SJCRH30 (cell line): ENCODE measurements around the gene GADD45A. TPM values are rescaled to one million over a fixed set of nuclear protein-coding genes. Genes with fewer than 3 reads are reported as not detected.

Experiments used
- DNase-seq, 2 experiments: peaks; one replicate each; pipeline ENCODE4 v3.0.0-alpha.2; 2015 to 2020
- H3K27ac ChIP-seq: fragments of 250-450 bp; sonication (Bioruptor Pico); 2 replicates; pipeline ENCODE4 v1.5.1; 2020; ENCODE audit warnings: mild to moderate bottlenecking, moderate library complexity
- H3K27me3 ChIP-seq: fragments of 250-450 bp; sonication (Bioruptor Pico); 2 replicates; pipeline ENCODE4 v1.5.1; 2020; ENCODE audit warnings: mild to moderate bottlenecking, moderate library complexity
- H3K36me3 ChIP-seq: fragments of 250-450 bp; sonication (Bioruptor Pico); 2 replicates; pipeline ENCODE4 v1.5.1; 2020; ENCODE audit warnings: mild to moderate bottlenecking, moderate library complexity
- H3K4me1 ChIP-seq: fragments of 250-450 bp; sonication (Bioruptor Pico); 2 replicates; pipeline ENCODE4 v1.5.1; 2020; ENCODE audit warnings: mild to moderate bottlenecking, moderate library complexity
- H3K4me3 ChIP-seq: fragments of 250-450 bp; sonication (Bioruptor Pico); 2 replicates; pipeline ENCODE4 v1.5.1; 2020; ENCODE audit warnings: mild to moderate bottlenecking, moderate library complexity
- H3K9me3 ChIP-seq: fragments of 250-450 bp; sonication (Bioruptor Pico); replicated peaks from 2 replicates; pipeline ENCODE4 v1.5.1; 2020; ENCODE audit warnings: mild to moderate bottlenecking, moderate library complexity
- total RNA-seq: library from RNA; depleted of rRNA; stranded (reverse); fragments of >200 nt; shearing (Covaris generic); gene quantifications from 2 replicates; pipeline ENCODE4 v1.2.3, GENCODE V29; 2014

Gene GADD45A
- total RNA-seq, 1 experiment from 2014 or later = 126 TPM

DNA sequence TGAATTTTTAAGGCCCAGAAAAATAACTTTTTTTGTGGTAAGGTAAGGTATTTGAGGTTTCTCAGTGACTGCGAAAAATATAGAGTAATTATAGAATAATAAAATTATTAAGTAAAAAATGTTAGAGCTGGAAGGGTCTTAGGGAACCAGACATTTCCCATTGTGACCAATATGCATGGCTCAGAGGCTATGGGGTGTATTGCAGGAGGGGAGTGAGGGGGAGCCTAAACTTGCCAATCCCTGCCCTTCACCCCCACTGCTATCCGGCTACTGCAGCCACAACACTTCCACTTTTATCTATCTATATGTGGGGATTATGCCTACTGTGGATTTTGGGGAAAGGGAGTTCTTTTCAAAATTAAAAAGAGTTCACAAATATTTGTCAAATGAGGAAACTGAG lies 7.6 kb upstream of the GADD45A start:
- no peaks in the 10 kb centered on the region for H3K9me3 ChIP-seq
- DNase-seq = no peak
- no peak overlapping the region for H3K4me3 ChIP-seq
- no peaks in the 10 kb centered on the region for H3K27me3 ChIP-seq
- H3K4me1 ChIP-seq = peaks cover 36% of the 10 kb centered on the region
- no peaks in the 10 kb centered on the region for H3K36me3 ChIP-seq
- H3K27ac ChIP-seq = no peak overlapping the region

DNA sequence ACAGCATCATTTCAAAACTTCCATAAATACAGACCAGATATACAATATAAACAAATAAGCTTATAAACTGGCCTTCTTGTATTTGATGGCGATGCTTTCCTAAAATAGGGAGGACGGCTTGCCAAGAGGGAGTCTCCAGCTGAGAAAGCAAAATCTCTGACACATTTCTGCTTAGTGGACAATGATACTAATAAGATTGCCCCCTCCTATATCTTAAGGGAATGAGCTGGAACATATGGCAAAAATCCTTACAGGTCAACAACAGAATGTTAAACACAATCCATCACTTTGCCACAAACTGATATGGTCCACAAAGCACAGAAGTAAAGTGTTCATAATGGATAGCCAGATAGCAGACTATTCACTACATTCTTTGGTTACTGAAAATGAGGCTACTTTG lies 7.1 kb upstream of the GADD45A start:
- H3K4me3 ChIP-seq = no peak overlapping the region
- no peaks in the 10 kb centered on the region for H3K36me3 ChIP-seq
- H3K27ac ChIP-seq = no peak overlapping the region
- no peaks in the 10 kb centered on the region for H3K9me3 ChIP-seq
- H3K4me1 ChIP-seq = peaks cover 41% of the 10 kb centered on the region
- no peak for DNase-seq
- H3K27me3 ChIP-seq = no peaks in the 10 kb centered on the region

DNA sequence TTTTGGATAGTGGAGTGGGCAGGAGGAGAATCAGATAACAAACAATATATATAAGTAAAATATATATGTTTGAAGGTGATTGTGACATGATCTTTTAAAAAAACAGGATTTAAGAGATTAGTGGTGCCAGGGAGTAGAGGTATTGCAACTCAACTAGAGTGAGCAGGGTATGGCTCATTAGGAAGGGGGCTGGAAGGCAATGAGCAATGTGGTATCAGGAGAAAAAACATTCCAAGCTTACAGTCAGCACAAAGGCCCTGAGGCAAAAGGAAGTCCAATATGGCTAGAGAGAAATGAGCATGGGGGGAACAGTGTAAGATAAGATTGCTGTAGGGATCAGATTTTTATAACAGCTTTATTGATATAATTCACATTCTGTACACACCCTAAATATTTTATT lies 5.3 kb upstream of the GADD45A start:
- Histone ChIP-seq H3K36me3 (no peaks in the 10 kb centered on the region), H3K4me3 (no peak overlapping the region), H3K27ac (no peak overlapping the region), H3K27me3 (no peaks in the 10 kb centered on the region), H3K4me1 (peaks cover 45% of the 10 kb centered on the region), H3K9me3 (no peaks in the 10 kb centered on the region)
- peak in 1 of 2 experiments; percentile 45 for DNase-seq

DNA sequence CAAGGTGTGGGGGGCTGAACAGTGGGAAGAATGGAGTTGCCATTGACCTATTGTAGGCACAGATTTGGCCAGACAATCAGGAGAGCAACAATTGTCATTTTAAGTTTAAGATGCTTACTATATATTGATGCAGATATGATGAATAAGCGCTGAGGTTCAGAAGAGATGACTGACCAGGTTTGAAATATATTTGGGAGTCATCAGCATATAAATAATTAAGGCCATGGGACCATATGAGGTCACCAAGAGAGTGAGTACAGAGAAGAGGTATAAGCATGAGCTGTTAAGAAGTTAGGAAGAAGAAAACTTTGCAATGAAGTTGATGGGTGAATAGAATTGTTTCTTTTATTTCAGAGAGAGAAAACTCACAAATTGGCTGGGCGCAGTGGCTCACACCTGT lies 4.5 kb upstream of the GADD45A start:
- Histone ChIP-seq H3K9me3 (no peaks in the 10 kb centered on the region), H3K36me3 (no peaks in the 10 kb centered on the region), H3K4me1 (peaks cover 37% of the 10 kb centered on the region), H3K27me3 (no peaks in the 10 kb centered on the region), H3K4me3 (no peak overlapping the region), H3K27ac (no peak overlapping the region)
- DNase-seq = no peak

DNA sequence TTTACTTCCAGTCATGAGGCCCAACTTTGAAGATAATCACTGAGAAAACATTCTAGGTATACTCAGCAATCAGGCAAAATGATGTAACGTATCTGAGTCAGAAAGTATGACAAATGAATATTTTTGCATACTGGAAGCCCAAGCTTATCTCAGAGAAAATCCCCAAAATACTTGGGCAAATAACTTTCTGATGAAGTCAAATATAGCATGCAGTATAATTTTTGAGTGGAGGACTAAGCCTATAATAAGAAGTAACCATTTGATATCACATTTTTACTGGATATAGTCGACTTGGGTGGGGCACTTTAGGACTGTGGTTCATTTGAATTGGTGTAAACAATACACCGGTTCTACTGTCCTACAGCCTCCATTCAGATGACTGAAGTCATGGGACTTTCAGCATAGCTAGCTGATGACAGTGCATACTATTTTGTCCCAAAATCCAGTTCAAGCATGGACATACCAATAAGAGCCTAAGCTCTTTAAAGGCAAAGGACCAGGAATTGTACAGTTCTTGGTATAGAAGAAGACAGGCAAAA lies 2.3 kb upstream of the GADD45A start:
- no peak for DNase-seq

DNA sequence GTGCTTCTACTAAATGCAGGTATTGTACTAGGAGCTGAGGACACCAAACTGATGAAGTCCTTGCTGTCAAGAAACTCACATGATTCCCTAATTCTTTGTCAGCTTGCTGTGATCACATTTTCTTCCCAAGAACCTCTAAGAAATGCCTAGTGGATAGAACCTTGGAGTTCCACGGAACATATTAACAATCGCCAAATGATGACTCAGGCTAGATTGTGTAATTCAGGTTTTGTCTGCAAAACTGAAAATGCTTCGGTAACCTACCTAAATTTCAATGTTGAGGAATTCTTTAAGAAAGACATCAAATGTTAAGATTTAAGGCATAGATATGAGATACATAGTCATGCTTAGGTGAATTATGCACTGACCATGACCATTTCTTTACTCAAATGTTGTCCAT lies 1.7 kb upstream of the GADD45A start:
- DNase-seq = no peak
- no peaks in the 10 kb centered on the region for H3K9me3 ChIP-seq
- H3K27ac ChIP-seq = no peak overlapping the region
- H3K4me1 ChIP-seq = peaks cover 22% of the 10 kb centered on the region
- H3K4me3 ChIP-seq = no peak overlapping the region
- peaks cover 24% of the 10 kb centered on the region for H3K36me3 ChIP-seq
- H3K27me3 ChIP-seq = no peaks in the 10 kb centered on the region

More for the DNA sequence above, 2.3 kb upstream of the GADD45A start:
- Histone ChIP-seq H3K9me3 (no peaks in the 10 kb centered on the region), H3K4me1 (peaks cover 20% of the 10 kb centered on the region), H3K27ac (peak overlapping the region; percentile 2; the same call in 1 of the 2 replicates), H3K4me3 (no peak overlapping the region), H3K36me3 (peaks cover 18% of the 10 kb centered on the region), H3K27me3 (no peaks in the 10 kb centered on the region)

DNA sequence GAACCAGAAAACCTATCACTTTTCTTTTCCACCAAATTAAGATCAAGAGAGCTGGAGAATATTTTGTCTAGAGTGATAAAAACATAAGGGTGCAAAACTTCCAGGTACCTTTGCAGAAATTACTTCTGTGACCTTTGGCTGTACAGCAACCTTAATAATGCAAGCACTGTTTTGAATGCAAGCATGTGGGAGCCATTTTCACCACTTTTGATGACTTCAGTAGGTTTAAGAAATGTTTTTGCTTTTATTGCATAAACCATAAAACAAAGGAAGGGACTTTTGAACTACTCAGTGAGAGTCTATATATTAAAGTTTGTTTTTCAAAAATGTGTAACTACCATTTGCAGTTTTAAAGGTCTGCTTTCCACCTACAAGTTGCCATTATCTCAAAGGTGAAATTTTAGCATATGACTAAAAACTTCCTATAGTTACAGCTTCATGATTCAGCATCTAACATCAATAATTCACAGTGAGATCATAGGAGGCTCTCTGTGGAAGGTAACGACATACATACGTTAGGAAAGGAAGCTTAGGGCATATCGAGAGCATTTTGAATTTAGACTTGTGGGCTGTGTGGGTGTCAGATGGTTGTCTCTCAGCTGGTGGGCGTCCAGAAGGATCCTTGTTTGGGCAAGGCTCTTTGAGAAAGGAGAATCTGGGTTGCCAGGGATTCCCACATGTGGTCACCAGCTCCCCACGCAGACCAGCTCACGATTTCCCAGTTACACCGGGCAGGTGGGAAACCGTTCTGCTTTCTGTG lies 1.1 kb upstream of the GADD45A start:
- Histone ChIP-seq H3K27me3 (no peaks in the 10 kb centered on the region), H3K9me3 (no peaks in the 10 kb centered on the region), H3K4me1 (peaks cover 28% of the 10 kb centered on the region), H3K36me3 (peaks cover 30% of the 10 kb centered on the region), H3K4me3 (peak overlapping the region; percentile 77), H3K27ac (peak overlapping the region; percentile 43)
- DNase-seq = peak in 1 of 2 experiments; percentile 36

DNA sequence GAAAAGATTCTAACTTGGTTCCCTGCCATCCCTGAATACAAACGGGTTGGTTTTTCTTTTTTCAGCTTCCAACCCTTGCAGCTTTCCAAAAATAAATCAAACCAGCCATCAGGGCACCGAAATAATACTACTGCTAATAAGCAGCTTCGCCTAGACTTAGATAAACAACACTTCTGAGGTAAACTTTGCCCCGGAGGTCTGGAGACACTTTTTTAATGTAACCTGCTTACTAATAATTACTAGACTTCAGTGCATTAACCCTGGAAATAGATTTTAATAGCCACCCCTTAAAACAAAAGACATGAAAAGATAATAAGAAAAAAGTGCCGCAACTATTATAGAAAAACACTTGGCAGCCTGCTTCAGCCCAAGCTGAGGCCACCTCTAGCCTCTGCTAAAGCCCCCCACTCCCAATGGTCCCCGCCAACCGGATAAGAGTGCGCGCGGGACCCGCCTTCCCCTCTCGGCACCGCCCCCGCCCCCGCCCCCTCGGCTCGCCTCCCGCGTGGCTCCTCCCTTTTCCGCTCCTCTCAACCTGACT lies 405 bp upstream of the GADD45A start:
- peaks cover 28% of the 10 kb centered on the region for H3K4me1 ChIP-seq
- peaks cover 37% of the 10 kb centered on the region for H3K36me3 ChIP-seq
- peak overlapping the region; percentile 77 for H3K4me3 ChIP-seq
- H3K9me3 ChIP-seq = no peaks in the 10 kb centered on the region
- H3K27me3 ChIP-seq = no peaks in the 10 kb centered on the region
- peak overlapping the region; percentile 43 for H3K27ac ChIP-seq
- peak in 1 of 2 experiments; percentile 32 for DNase-seq

DNA sequence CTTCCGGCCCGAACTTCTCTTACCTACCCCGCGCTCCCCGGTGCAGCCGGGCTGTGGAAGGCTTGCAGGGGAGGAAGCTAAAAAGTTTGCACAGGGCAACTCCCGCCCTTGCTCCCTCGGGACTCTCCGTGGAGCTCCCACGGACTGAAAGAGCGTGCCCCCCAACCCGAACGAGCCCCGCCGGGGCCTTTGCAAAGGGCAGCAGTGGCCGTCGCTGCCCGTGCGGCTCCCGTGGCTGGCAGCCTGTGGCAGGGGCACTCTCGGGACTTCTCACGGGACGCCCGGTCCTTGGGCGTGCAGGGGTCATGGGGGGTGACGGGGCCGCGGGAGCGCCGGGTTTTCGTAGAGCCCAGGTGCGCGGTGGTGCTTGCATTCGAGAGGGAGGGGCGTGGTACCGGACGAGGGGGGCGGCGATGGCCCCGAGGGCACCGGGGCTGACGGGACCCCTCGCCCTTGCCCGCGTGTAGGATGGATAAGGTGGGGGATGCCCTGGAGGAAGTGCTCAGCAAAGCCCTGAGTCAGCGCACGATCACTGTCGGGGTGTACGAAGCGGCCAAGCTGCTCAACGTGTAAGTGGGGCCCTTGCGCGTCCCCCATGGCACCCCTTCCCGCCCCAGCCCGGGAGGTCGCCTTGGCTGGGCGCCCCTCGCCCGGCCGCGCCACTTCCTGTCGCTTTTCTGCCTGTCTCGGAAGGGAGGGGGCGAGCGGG lies 711 bp downstream of the GADD45A start:
- Histone ChIP-seq H3K27ac (peak overlapping the region; percentile 99), H3K27me3 (no peaks in the 10 kb centered on the region), H3K36me3 (peaks cover 46% of the 10 kb centered on the region), H3K4me3 (peak overlapping the region; percentile 77), H3K9me3 (no peaks in the 10 kb centered on the region), H3K4me1 (peaks cover 28% of the 10 kb centered on the region)
- DNase-seq = peak; percentile 53 to 57

DNA sequence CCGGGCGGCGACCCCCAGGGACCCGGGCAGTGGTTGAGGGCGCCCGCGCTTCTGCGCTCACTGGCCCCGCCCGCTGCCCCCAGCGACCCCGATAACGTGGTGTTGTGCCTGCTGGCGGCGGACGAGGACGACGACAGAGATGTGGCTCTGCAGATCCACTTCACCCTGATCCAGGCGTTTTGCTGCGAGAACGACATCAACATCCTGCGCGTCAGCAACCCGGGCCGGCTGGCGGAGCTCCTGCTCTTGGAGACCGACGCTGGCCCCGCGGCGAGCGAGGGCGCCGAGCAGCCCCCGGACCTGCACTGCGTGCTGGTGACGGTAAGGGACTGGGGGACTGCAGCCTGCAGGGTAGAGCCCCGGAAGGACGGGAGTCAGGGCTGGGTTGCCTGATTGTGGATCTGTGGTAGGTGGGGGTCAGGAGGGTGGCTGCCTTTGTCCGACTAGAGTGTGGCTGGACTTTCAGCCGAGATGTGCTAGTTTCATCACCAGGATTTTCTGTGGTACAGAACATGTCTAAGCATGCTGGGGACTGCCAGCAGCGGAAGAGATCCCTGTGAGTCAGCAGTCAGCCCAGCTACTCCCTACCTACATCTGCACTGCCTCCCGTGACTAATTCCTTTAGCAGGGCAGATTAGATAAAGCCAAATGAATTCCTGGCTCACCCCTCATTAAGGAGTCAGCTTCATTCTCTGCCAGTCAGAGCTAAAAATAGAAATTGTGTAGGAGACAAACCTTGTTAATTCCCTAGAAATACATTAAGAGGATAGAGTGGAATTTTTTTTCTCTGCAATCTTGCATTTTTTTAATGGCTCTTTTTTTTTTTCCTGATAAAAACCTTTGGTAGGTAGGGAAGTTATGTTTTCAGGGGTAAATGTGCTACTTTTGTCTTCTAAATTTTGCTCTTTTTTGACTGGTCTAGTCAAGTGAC lies 1.5 kb downstream of the GADD45A start:
- Histone ChIP-seq H3K27me3 (no peaks in the 10 kb centered on the region), H3K4me3 (peak overlapping the region; percentile 77), H3K9me3 (no peaks in the 10 kb centered on the region), H3K27ac (peak overlapping the region; percentile 99), H3K36me3 (peaks cover 50% of the 10 kb centered on the region), H3K4me1 (peaks cover 28% of the 10 kb centered on the region)
- peak; percentile 96 to 98 for DNase-seq

DNA sequence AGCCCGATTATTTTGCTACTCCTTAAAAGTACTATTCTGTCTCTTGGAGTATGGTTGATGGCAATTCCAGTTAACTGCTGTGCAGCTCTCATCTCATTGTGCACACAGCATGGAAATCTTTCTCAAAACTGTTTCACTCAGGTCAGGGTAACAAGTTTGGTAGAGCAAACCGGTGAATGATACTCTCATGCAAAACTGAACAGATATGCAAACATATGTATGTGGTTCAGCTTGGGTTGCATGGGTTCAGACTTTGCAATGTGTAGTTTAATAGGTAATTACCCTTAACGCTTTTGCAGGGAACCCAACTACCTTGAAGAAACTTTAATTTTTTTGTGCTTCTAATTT lies 2.2 kb downstream of the GADD45A start:
- Histone ChIP-seq H3K9me3 (no peaks in the 10 kb centered on the region), H3K4me1 (peaks cover 28% of the 10 kb centered on the region), H3K27ac (peak overlapping the region; percentile 99), H3K36me3 (peaks cover 50% of the 10 kb centered on the region), H3K4me3 (peak overlapping the region; percentile 77), H3K27me3 (no peaks in the 10 kb centered on the region)
- peak in 1 of 2 experiments; percentile 49 for DNase-seq

DNA sequence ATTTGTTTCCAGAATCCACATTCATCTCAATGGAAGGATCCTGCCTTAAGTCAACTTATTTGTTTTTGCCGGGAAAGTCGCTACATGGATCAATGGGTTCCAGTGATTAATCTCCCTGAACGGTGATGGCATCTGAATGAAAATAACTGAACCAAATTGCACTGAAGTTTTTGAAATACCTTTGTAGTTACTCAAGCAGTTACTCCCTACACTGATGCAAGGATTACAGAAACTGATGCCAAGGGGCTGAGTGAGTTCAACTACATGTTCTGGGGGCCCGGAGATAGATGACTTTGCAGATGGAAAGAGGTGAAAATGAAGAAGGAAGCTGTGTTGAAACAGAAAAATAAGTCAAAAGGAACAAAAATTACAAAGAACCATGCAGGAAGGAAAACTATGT lies 2.6 kb downstream of the GADD45A start:
- Histone ChIP-seq H3K27me3 (no peaks in the 10 kb centered on the region), H3K4me3 (peak overlapping the region; percentile 77), H3K36me3 (peaks cover 50% of the 10 kb centered on the region), H3K4me1 (peaks cover 25% of the 10 kb centered on the region), H3K9me3 (no peaks in the 10 kb centered on the region), H3K27ac (peak overlapping the region; percentile 99)
- peak in 1 of 2 experiments; percentile 34 for DNase-seq

DNA sequence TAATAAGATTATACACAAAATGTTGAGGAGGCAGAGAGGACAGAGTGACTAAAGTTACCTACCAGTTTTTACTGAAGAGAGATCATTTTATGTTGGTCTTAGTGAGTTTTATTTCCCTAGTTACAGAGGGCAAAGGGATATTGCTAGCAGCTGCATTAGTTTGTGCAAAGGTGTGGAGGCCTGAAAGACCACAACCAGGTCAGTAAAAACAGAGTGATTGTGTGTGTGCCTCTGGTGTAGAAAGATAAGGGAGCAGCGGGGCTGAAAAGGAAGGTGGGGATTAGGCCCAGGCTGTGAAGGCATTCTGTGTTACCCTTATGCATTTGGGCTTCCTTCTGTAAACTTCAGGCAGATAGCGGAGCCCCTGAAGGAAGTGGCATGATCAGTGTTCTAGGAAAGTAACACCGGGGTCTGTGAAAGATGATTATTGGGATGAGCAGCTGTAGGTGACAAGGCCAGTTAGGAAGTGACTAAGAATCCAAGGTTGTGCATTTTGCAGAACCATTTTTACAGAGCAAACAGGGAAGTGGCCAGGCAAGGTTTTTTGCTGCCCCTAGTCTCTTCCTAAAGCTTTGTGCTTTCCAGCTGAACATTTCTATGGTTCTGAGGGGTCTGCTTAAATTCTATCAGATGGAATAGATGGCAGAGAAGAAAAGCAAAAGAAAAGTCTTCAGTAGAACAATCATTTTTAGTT lies 3.7 kb downstream of the GADD45A start:
- no peaks in the 10 kb centered on the region for H3K27me3 ChIP-seq
- H3K9me3 ChIP-seq = no peaks in the 10 kb centered on the region
- DNase-seq = peak in 1 of 2 experiments; percentile 36
- H3K4me3 ChIP-seq = no peak overlapping the region
- peaks cover 50% of the 10 kb centered on the region for H3K36me3 ChIP-seq
- H3K4me1 ChIP-seq = peaks cover 15% of the 10 kb centered on the region; the same call in 1 of the 2 replicates
- H3K27ac ChIP-seq = peak overlapping the region; percentile 1; the same call in 1 of the 2 replicates
